HL-60/S4 treated with phorbol 12-myristate 13-acetate at 8.2 ng/mL for 4 days and 3 days (cell line): ENCODE data around the gene HDHD5.

ENCODE experiments used
- in situ Hi-C: fragments of 300-500 bp; cut with MboI; formaldehyde crosslinking; loops from 2 replicates; pipeline ENCODE4 v1.15.0; 2022; ENCODE audit warnings: low sequenced_read_pairs

The HDHD5 gene

DNA sequence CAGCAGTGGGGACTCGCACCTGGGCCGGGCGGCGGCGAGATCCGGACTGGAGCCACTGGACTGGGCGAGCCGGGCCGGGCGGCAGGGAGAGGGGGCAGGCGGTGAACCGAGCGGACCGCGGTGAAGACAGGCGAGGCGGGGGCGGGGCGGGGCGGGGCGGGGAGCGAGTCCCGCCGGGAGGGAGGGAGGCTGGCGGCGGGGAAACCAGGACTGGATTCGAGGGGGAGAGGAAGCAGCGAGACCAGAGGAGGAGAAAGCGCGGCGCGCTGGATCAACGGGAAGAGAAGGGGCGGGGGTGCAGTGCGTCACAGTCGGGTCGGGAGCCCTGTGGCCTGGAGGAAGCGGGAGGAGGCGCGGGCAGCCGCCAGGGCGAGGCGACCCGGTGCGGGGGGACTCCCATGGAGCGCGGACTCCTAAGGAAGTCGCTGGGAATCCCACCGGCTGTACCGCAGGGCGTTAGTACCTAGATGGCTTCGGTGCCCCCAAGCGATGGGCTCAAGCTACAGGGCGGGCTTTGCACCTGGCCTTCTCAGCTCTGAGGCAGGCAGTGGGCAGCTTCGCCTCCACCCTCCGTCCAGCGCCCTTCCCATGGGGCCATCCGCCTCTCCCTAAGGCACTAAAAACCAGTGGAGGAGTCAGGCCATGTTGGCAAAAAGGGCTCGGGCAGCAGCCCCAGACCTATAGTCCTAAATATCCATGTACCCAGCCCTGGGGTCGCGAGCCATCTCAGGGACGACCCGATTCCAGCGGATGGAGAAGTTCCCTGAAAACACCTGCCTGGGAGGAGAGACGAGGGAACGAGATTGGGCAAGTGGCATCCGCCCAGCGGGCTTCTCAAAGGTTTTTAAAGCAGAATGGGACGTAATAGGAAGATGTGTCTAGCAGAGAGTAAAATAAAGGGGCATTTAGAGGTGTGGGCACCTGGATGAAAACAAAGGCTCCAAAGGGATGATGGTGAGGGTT is 37.6 kb downstream of the HDHD5 start, which contains the start of gene TMEM121B:
Gene TMEM121B (minus strand): TSS at position 128 of the 963 bp plus-strand sequence. CDS start 233 bp downstream, outside the sequence.
- in situ Hi-C loops, result no loop called here

DNA sequence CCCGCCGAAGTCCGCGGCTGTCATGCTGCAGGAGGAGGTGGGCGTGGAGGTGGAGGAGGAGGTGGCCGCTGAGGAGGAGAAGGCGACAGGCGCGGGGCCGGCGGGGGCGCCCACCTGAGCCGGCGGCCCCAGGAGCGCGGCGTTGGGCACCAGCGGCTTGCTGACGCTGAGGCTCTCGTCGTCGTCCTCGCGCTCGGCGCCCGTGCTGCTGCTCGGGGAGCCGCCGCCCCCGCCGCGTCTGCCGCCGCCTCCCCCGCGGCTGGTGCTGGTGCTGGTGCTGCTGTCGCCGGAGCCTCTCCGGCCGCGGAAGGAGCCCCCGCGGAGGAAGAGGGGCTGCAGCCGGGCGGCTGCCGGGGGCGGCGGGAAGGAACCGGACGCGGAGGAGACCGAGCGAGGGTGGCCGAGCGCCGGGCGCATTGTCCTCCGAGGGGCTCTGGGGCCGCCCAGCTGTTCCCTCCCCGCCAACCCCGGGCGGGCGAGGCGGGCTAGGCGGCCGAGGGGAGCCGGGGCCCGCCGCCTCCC is 38.3 kb downstream of the HDHD5 start:
- in situ Hi-C loops, result no loop called here

DNA sequence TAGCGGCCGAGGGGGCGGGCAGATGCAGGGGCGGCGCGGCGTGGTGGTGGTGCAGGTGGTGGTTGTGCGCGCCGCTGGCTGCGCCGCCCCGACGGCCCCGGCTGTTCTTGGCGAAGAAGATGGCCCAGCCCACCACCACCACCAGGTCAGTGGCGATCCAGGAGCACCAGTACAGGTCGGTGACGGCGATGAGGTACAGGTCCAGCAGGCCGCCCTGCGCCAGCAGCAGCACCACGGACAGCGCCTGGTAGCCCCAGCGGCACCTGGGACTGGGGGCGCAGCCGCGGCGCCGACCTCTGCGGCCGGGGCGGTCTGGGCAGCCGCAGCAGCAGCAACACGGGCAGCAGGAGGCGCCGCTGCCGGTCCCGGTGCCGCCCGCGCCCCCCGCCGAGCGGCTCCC is 38.8 kb downstream of the HDHD5 start:
- in situ Hi-C loops, result no loop called here

DNA sequence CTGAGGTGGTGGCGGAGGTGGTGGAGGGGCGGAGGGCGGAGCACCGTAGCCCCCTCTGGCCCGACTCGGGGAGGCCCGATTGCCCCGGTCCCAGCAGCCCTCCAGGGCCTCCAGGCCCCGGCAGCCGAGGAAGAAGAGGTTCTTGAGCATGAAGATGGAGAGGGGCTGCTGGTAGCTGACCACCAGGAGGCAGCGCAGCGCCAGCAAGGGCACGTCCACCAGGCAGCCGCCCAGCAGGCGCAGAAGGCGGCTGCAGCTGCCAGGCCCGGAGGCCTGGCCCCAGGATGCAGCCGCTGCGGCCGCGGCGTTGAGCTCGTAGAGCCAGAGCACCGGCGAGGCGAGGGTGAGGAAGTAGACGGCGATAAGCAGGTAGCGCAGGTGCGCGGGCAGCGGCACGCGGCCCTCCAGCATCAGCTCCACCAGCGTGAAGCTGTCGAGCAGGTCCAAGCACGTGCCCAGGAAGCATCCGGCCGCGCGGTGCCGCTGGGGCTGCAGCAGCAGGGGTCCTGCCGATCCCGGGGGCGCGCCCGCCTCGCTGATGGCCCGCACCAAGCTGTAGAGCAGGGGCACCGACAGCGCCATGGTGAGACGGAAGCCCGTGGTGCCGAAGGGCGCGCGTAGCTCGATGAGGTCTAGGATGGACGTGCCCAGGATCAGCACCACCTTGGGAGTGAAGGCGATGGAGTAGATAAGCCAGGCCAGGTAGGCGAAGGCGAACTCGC is 39.4 kb downstream of the HDHD5 start:
- in situ Hi-C loops, result no loop called here

DNA sequence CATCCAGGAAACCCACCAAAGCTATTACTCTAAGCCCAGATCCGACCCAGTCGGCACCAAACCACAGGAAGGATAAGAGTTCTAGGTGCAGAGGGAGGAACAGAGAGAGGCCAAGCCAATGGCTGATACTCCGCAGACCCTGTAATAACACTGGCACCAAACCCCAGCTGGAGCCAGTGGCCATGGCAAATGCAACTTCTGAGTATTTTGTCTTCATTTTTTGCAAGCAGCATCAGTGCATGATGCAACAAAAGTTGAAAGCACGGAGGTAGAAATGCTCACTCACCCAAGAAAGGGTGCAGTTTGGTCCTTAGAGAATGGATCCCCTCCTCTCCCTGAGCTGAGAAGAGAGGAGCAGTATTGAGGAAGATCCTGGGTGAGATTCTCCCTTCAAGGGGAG is 40.7 kb downstream of the HDHD5 start:
- in situ Hi-C loops, result no loop called here

DNA sequence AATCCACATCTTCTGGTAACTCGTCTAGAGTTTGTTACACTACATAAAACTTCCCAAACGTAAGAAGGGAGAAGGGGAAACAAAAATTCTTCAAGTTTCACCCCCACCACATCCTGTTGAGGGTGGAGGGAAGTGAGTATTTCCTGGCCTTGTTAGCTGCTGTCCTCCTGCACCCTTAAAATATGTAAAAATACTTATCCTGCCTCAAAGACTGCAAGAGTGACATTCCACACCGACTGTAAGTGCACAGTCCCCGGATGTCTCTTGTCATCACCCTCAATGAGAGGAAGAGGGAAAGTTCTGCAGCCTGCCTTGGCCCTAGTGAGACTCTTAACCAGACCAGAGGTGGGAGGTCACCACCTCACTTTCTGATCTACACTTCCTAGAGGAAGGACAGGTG is 41.2 kb downstream of the HDHD5 start:
- in situ Hi-C loops, result no loop called here

DNA sequence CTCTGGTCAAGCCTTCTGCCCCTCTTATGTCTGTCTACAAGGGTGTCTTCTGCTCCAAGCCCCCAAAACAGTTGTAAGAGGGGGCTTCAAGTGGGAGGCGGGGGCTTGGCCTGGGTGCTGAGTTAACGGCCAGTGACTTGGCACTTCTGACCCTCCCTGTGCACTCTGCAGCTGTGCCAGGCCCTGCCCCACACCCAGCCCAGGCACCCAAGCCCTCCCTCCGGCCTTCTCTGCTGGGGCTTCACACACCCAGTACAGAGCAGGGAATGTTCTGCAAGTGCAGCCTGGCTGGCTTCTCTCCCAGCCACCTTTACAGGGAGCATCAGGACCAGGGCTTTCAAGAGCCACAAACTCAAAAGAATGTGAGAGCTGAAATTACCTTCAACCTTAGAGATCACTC is 41.7 kb downstream of the HDHD5 start:
- in situ Hi-C loops, result no loop called here

DNA sequence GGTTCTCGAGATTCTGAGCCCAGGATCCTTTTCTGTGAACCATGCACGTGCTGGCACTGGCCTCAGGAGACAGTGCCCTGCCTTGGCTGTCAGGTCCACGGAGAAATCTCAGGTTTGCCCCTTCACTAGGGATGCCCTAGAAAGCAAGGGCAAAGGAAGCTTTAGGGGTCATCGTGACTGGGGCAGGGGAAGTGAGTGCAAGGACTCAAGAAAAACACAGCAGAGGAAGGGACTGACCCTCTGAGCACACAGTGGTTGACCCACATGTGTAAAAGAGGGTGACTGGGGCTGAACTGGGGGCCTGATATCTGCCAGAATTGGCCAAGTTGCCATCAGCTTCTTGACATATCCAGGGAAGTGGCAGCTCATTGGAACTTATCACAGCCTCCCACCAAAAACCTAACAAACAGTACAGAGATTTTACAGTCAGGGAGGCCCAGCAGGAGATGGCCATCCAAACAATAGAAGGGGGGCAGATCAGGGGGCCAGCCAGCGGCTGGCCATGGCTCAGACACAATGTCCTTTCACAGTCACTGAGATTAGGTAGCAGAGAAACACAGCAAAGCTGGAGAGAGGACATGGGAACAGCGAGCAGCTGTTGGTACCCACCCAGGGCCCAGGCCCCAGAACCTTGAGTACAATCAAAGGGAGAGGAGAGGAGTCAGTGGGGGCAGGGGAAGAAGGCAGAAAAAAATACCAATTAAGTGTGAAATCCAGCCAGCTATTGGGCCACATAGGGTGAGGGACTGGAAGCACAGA is 42.3 kb downstream of the HDHD5 start:
- in situ Hi-C loops, result no loop called here

DNA sequence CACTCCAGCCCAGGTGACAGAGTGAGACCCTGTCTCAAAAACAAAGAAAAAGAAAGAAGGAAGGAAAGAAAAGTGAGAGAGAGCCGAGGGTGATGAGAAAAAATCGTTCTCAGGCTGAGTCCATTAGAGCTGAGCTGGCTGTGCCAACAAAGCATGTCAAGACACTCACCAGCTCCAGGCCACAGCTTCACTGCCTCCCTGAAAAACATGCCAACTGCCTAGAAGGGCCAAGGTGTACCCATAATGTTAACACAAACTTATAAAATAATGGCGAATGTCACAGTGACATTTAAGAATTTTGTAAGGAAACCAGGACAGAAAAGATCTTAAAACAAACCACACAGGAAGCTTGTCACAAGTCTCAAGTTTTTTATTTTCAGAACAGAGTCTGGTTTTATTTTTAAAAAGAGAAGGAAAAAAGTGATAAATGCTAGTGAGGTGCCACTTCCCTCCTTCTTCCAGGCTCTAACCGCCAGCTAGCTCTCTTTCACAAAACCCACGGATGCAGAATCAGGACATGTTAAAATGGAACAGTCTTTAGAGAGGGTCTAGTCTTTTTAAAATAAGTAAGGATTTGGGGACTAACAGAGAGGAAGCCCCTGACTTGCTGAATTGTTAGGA is 43.0 kb downstream of the HDHD5 start:
- in situ Hi-C loops, result no loop called here

DNA sequence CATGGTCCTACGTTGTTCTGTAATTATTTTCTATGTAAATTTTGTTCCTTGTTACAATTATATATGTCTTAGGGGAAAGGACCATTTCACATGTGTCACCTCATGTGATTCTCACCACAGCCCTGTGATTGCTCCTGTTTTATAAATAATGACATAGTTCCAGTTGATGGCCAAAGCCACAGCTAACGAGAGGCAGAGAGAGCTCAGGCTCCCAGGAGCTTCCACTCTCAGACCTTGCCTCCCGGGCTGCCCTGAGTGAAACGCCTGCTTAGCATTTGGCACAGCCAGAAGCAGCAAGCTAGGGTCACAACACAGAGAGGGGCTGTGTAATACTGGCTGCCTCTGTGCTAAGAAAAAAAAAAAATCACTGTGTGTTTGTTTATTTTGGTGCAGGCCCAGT is 43.8 kb downstream of the HDHD5 start:
- in situ Hi-C loops, result no loop called here

DNA sequence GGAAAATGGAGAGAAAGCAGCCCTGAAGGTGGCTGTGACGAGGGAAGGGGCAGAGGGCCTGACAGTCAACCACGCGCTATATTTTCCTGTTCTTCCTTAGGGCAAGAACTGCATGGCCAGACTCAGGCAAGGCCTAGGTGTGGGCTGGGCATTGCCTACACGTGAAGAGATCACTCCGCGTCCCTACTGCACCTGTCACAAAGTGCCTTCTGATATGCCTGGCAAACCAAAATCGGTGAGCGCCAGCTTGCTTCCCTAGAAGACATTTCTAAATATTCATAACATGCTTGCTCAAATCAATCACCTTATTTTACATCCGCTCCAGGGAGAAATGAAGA is 44.2 kb downstream of the HDHD5 start:
- in situ Hi-C loops, result no loop called here

DNA sequence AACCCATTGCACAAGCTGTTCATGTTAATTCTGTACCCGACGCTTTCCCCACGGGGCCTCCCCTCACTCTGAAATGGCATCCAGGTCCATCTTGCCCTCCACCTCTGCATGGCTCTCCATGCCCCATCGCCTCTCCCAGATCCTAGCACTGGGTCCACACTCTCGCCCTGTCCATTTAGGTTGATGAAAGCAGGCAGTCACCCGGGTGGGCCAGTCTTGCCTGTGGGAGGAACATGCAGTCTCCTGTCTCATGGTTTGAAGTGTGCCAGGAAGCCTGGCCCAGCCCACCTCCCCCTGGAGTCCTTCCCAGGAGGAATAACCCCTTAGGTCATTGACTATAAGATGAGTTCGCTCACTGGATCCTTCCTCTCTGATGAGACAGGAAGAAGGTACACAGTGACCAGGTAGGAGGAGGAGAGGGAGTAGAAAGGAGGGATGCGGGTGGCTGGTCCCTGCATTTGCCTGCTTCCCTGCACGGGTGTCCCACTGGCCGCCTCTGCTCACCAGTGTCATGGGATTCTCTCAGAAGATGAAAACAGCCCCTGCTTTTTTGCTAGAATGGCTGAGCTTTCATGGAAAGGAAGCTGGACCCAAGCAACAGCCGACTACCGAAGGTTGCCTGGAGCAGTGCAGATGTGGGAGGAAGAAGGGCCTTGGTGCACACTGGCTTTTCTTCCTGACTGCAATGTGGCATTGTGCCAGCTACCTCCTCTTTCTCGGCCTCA is 44.7 kb downstream of the HDHD5 start:
- in situ Hi-C loops, result no loop called here

DNA sequence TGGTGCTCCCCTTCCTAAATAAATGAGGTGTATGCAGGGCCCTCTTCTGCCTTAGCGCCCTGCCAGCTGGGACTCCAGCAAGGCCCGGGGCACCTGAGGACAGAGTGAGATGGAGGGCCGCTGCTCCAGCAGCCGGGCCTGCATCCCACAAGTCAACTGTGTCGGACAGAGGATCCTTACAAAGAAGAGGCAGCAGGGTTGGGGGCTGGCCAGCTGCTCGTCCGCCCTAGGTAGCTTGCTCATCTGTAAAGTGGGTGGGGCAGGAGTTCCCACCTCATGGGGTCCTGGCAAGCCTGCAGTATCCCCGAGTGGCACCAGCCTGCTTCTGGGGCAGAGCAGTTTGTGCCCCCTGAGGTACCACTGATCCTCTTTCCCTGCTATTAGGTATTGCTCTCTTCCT is 45.5 kb downstream of the HDHD5 start:
- in situ Hi-C loops, result no loop called here

DNA sequence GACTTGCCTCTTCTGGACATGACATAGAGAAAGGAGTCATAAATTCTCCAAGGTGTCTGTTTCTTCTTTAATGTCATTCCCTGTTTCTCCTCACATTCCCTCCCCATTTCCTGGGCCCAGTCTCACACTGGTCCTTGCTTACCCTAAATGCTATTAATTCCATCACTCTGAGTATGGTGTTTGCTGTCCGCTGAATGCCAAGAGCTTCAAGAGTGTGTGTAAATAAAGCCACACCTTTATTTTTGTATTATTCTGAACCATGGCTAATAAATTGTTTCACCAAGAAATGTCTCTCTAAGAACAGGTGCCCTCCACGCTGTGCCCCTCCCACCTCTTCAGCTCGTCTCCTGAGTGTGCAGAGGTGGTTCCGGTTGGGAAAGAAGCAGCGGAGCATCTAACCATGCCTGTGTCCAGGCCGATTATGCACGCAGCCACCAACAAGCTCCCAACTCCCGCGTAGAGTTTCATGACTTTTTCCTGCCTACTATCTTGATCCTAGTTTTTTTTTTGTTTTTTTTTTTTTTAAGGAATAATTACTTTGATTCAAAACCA is 46.5 kb downstream of the HDHD5 start:
- in situ Hi-C loops, result no loop called here

DNA sequence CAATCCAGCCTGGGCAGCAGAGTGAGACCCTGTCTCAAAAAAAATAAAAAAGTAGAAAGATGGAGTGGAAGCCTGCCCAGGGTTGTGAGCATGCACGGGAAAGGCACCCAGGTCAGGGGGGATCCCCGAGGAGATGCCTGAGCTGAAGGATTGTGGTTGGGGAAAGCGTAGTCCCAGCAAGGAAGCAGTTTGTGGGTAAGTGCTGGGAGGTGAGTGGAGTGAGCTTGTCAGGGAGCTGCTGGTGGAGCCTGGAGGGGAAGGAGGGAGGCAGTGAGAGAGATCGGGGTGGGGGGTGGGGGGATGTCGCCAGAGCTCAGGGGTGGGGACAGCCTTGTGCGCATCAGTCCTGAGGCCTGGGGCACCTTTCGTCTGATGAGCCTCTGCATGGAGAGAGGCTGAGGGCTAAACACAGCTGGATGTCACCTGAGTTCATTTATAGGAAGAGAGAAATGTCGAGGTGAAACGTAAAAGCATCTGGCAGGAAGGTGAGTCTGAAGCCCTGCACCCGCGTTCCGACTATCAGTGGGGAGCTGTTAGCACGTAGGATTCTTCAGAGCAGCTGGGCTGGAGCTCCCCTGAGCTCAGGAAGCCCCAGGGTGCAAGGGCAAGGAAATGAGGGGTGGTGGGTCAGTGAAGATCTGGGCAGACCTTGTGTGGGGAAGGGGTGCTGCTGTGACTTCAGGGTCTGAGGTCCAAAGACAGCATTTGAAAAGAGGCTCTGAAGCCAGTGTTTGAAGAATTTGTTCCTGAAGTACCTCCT is 48.1 kb downstream of the HDHD5 start:
- in situ Hi-C loops, result no loop called here

DNA sequence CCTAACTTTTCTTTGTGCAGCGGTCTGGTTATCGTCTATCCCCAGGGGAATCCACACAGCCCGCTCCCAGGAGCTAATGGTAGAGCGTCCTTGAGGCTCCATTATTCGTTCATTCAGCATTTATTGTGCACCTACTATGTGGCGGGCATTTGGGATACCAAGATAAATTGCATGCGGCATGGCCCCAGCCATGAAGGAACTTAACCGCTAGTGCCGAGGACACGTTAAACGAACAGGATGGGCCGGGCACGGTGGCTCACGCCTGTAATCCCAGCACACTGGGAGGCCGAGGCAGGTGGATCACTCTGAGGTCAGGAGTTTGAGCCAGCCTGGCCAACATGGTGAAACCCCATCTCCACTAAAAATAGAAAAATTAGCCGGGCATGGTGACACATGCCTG is 49.1 kb downstream of the HDHD5 start:
- in situ Hi-C loops, result loop anchor here (5.0 kb wide), 1 partner anchor 47 kb away; the partner anchor contains the start of gene HDHD5

DNA sequence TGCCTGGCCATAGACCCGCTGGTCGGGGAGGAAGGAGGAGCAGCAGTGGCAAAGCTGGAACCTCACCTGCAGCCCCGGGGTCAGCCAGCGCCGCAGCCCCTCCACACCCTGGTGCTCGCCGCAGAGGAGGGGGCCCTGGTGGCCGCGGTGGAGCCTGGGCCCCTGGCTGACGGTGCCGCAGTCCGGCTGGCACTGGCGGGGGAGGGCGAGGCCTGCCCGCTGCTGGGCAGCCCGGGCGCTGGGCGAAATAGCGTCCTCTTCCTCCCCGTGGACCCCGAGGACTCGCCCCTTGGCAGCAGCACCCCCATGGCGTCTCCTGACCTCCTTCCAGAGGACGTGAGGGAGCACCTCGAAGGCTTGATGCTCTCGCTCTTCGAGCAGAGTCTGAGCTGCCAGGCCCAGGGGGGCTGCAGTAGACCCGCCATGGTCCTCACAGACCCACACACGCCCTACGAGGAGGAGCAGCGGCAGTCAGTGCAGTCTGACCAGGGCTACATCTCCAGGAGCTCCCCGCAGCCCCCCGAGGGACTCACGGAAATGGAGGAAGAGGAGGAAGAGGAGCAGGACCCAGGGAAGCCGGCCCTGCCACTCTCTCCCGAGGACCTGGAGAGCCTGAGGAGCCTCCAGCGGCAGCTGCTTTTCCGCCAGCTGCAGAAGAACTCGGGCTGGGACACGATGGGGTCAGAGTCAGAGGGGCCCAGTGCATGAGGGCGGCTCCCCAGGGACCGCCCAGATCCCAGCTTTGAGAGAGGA is 49.8 kb downstream of the HDHD5 start:
- in situ Hi-C loops, result loop anchor here (5.0 kb wide), 1 partner anchor 48 kb away; the partner anchor contains the start of gene HDHD5
